SK-N-SH treated with all-trans-retinoic acid at 6 μM for 48 hours (cell line): ENCODE data around the gene MRPL2.
A peak's percentile ranks its signal among the peaks of the same experiment; 100 is the strongest.

Experiments used
- ATAC-seq: fragments of 200-7000 bp; cut with Tn5 transposase; 3 replicates; pipeline ENCODE4 v1.9.1; 2020; ENCODE audit warnings: mild to moderate bottlenecking, moderate library complexity
- ARNTL ChIP-seq: fragments of 450-650 bp; formaldehyde crosslinking; IDR thresholded peaks from 2 replicates; pipeline ENCODE4 v1.5.0; 2020; ENCODE audit warnings: low read depth, mild to moderate bottlenecking, moderate library complexity, borderline replicate concordance
- CSDC2 ChIP-seq: fragments of 250-450 bp; sonication (Bioruptor Pico); IDR thresholded peaks from 2 replicates; pipeline ENCODE4 v1.5.0; 2020; ENCODE audit warnings: mild to moderate bottlenecking, moderate library complexity
- GLIS3 ChIP-seq: fragments of 250-450 bp; sonication (Bioruptor Pico); IDR thresholded peaks from 2 replicates; pipeline ENCODE4 v1.5.0; 2020; ENCODE audit warnings: mild to moderate bottlenecking, moderate library complexity
- OSR1 ChIP-seq: fragments of 250-450 bp; sonication (Bioruptor Pico); IDR thresholded peaks from 2 replicates; pipeline ENCODE4 v1.8.0; 2022; ENCODE audit warnings: moderate library complexity, mild to moderate bottlenecking, inconsistent platforms
- PPARA ChIP-seq: fragments of 250-450 bp; sonication (Bioruptor Pico); IDR thresholded peaks from 2 replicates; pipeline ENCODE4 v1.5.0; 2020; ENCODE audit warnings: mild to moderate bottlenecking, borderline replicate concordance
- RARB ChIP-seq: fragments of 250-450 bp; sonication (Bioruptor Pico); IDR thresholded peaks from 2 replicates; pipeline ENCODE4 v1.8.0; 2021; ENCODE audit warnings: mild to moderate bottlenecking, moderate library complexity
- SNAI2 ChIP-seq: fragments of 250-450 bp; sonication (Bioruptor Pico); IDR thresholded peaks from 2 replicates; pipeline ENCODE4 v1.5.0; 2020; ENCODE audit warnings: mild to moderate bottlenecking, moderate library complexity
- TCF4 ChIP-seq: fragments of 250-450 bp; sonication (Bioruptor Pico); IDR thresholded peaks from 2 replicates; pipeline ENCODE4 v1.8.0; 2021; ENCODE audit warnings: mild to moderate bottlenecking, moderate library complexity, borderline replicate concordance
- TOX ChIP-seq: fragments of 250-450 bp; sonication (Bioruptor Pico); IDR thresholded peaks from 2 replicates; pipeline ENCODE4 v1.8.0; 2021; ENCODE audit warnings: mild to moderate bottlenecking, moderate library complexity, borderline replicate concordance
- ZC3H10 ChIP-seq: fragments of 250-450 bp; sonication (Bioruptor Pico); IDR thresholded peaks from 2 replicates; pipeline ENCODE4 v1.5.1; 2021; ENCODE audit warnings: mild to moderate bottlenecking, moderate library complexity
- ZFP30 ChIP-seq: fragments of 450-650 bp; formaldehyde crosslinking; IDR thresholded peaks from 2 replicates; pipeline ENCODE4 v1.5.0; 2022; ENCODE audit warnings: mild to moderate bottlenecking, moderate library complexity
- ZNF565 ChIP-seq: fragments of 450-650 bp; formaldehyde crosslinking; conservative IDR thresholded peaks from 2 replicates; pipeline ENCODE4 v1.5.0; 2020; ENCODE audit warnings: low read depth, mild to moderate bottlenecking, moderate library complexity
- ZNF70 ChIP-seq: fragments of 450-650 bp; formaldehyde crosslinking; IDR thresholded peaks from 2 replicates; pipeline ENCODE4 v1.5.0; 2020; ENCODE audit warnings: mild to moderate bottlenecking, moderate library complexity
- ZNF8 ChIP-seq: fragments of 450-650 bp; formaldehyde crosslinking; IDR thresholded peaks from 2 replicates; pipeline ENCODE4 v1.5.0; 2020; ENCODE audit warnings: mild to moderate bottlenecking, moderate library complexity
- TF ChIP-seq, protein P1 (sequence below): fragments of 250-450 bp; sonication (Bioruptor Pico); IDR thresholded peaks from 2 replicates; pipeline ENCODE4 v1.8.0; 2021; ENCODE audit warnings: low read depth, mild to moderate bottlenecking, moderate library complexity, borderline replicate concordance
- TF ChIP-seq, protein P2 (sequence below): fragments of 250-450 bp; sonication (Bioruptor Pico); IDR thresholded peaks from 2 replicates; pipeline ENCODE4 v1.5.0; 2020; ENCODE audit warnings: mild to moderate bottlenecking, moderate library complexity
- TF ChIP-seq, protein P3 (sequence below): fragments of 250-450 bp; sonication (Bioruptor Pico); IDR thresholded peaks from 2 replicates; pipeline ENCODE4 v1.5.1; 2021; ENCODE audit warnings: mild to moderate bottlenecking, moderate library complexity
- TF ChIP-seq, protein P4 (sequence below): fragments of 250-450 bp; sonication (Bioruptor Pico); IDR thresholded peaks from 2 replicates; pipeline ENCODE4 v1.8.0; 2020; ENCODE audit warnings: mild to moderate bottlenecking, moderate library complexity, borderline replicate concordance
- TF ChIP-seq, protein P5 (sequence below): fragments of 250-450 bp; sonication (Bioruptor Pico); IDR thresholded peaks from 2 replicates; pipeline ENCODE4 v1.5.1; 2020; ENCODE audit warnings: low read depth, mild to moderate bottlenecking, moderate library complexity

Gene MRPL2

DNA sequence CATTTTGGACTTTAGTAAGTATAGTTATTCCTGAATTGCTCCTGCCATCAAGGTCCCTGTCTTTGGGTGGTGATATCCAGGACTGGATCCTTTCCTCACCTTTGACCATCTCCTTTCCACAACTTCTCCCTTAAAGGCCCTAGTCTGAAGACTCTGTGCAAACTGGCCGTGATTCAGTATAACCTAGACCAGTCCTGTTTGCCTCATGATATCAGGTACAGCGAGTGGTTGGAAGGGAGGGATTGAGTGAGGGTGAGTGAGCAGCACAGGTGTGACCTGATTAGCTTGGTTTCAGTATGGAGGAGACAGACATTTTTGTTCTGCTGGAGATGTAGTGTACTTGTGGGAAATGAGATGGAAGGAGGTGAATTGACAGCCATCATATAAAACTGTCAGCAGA, 40.1 kb downstream of the MRPL2 start:
- TF ChIP-seq, protein P1, sequence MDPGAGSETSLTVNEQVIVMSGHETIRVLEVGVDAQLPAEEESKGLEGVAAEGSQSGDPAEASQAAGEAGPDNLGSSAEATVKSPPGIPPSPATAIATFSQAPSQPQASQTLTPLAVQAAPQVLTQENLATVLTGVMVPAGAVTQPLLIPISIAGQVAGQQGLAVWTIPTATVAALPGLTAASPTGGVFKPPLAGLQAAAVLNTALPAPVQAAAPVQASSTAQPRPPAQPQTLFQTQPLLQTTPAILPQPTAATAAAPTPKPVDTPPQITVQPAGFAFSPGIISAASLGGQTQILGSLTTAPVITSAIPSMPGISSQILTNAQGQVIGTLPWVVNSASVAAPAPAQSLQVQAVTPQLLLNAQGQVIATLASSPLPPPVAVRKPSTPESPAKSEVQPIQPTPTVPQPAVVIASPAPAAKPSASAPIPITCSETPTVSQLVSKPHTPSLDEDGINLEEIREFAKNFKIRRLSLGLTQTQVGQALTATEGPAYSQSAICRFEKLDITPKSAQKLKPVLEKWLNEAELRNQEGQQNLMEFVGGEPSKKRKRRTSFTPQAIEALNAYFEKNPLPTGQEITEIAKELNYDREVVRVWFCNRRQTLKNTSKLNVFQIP (CRISPR knock-in tag), result no peak
- TF ChIP-seq ZNF70 (CRISPR knock-in tag), result no peak
- no peak for TF ChIP-seq OSR1 (CRISPR knock-in tag)
- TF ChIP-seq RARB (CRISPR knock-in tag), result no peak
- TF ChIP-seq, all 23 proteins: peak for 0
- ATAC-seq, result no peak

DNA sequence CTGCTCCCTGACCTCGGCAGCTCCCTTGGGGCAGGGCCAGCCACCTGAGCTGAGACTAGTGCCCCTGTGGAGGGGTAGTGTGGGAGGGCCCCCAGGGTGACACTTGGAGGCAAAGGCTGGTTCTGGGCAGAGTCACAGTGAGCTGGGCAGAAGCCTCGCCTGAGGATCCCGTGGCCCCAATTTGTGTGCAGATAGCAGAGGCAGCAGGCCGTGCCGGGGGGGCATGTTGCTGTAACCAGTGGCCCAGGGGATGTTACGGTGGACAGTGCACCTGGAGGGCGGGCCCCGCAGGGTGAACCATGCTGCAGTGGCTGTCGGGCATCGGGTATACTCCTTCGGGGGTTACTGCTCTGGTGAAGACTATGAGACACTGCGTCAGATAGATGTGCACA, 42.3 kb downstream of the MRPL2 start:
- TF ChIP-seq, protein P2, sequence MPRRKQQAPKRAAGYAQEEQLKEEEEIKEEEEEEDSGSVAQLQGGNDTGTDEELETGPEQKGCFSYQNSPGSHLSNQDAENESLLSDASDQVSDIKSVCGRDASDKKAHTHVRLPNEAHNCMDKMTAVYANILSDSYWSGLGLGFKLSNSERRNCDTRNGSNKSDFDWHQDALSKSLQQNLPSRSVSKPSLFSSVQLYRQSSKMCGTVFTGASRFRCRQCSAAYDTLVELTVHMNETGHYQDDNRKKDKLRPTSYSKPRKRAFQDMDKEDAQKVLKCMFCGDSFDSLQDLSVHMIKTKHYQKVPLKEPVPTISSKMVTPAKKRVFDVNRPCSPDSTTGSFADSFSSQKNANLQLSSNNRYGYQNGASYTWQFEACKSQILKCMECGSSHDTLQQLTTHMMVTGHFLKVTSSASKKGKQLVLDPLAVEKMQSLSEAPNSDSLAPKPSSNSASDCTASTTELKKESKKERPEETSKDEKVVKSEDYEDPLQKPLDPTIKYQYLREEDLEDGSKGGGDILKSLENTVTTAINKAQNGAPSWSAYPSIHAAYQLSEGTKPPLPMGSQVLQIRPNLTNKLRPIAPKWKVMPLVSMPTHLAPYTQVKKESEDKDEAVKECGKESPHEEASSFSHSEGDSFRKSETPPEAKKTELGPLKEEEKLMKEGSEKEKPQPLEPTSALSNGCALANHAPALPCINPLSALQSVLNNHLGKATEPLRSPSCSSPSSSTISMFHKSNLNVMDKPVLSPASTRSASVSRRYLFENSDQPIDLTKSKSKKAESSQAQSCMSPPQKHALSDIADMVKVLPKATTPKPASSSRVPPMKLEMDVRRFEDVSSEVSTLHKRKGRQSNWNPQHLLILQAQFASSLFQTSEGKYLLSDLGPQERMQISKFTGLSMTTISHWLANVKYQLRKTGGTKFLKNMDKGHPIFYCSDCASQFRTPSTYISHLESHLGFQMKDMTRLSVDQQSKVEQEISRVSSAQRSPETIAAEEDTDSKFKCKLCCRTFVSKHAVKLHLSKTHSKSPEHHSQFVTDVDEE (CRISPR knock-in tag), result no peak
- TF ChIP-seq, protein P3, sequence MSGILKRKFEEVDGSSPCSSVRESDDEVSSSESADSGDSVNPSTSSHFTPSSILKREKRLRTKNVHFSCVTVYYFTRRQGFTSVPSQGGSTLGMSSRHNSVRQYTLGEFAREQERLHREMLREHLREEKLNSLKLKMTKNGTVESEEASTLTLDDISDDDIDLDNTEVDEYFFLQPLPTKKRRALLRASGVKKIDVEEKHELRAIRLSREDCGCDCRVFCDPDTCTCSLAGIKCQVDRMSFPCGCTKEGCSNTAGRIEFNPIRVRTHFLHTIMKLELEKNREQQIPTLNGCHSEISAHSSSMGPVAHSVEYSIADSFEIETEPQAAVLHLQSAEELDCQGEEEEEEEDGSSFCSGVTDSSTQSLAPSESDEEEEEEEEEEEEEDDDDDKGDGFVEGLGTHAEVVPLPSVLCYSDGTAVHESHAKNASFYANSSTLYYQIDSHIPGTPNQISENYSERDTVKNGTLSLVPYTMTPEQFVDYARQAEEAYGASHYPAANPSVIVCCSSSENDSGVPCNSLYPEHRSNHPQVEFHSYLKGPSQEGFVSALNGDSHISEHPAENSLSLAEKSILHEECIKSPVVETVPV, result no peak
- TF ChIP-seq, protein P4, sequence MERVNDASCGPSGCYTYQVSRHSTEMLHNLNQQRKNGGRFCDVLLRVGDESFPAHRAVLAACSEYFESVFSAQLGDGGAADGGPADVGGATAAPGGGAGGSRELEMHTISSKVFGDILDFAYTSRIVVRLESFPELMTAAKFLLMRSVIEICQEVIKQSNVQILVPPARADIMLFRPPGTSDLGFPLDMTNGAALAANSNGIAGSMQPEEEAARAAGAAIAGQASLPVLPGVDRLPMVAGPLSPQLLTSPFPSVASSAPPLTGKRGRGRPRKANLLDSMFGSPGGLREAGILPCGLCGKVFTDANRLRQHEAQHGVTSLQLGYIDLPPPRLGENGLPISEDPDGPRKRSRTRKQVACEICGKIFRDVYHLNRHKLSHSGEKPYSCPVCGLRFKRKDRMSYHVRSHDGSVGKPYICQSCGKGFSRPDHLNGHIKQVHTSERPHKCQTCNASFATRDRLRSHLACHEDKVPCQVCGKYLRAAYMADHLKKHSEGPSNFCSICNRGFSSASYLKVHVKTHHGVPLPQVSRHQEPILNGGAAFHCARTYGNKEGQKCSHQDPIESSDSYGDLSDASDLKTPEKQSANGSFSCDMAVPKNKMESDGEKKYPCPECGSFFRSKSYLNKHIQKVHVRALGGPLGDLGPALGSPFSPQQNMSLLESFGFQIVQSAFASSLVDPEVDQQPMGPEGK (CRISPR knock-in tag), result no peak
- TF ChIP-seq SNAI2 (CRISPR knock-in tag), result no peak
- TF ChIP-seq ZNF565 (CRISPR knock-in tag), result no peak
- no peak for TF ChIP-seq GLIS3 (CRISPR knock-in tag)
- no peak for TF ChIP-seq PPARA (CRISPR knock-in tag)
- no peak for TF ChIP-seq TCF4 (CRISPR knock-in tag)
- no peak for TF ChIP-seq ZFP30 (CRISPR knock-in tag)
- TF ChIP-seq ZNF8 (CRISPR knock-in tag), result no peak
- TF ChIP-seq CSDC2 (CRISPR knock-in tag), result no peak
- no peak for TF ChIP-seq ARNTL (CRISPR knock-in tag)
- TF ChIP-seq OSR1 (CRISPR knock-in tag), result no peak
- TF ChIP-seq ZNF70 (CRISPR knock-in tag), result no peak
- TF ChIP-seq ZC3H10, result no peak
- no peak for TF ChIP-seq TOX (CRISPR knock-in tag)
- no peak for ATAC-seq

DNA sequence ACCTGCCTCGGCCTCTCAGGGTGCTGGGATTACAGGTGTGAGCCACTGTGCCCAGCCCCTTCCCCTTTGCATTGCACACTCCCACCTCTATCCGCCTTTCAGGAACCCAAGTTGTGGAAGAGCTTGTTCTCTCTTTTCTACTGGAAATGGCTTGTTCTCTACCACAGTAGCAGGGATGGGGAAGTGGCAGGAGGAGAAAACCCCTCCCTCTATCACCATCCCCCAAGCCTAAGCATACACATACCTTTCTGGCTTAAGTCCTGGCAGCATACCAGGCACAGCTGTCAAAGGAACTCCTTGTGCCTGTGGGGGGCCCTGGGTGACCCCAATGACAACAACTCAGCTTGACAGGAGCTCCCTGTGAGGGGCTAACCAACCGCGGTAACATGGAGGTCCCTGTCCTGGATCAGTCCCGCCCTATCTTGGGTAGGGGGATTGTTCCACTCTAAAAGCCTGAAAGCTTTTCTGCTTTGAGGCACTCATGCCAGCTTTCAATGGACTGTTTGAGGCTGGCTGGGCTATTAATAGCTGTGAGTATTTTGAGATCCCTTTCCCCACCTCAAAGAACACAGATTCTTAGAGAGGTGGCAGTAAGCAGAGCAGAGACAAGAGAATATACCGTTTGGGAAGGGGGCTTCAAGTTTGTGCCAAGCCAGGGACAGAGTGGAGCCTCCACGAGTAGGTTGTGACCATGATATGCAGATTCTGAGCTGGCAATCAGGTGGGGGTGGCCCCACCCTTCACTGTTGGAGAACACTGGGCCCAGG, 42.9 kb downstream of the MRPL2 start:
- TF ChIP-seq, protein P5, sequence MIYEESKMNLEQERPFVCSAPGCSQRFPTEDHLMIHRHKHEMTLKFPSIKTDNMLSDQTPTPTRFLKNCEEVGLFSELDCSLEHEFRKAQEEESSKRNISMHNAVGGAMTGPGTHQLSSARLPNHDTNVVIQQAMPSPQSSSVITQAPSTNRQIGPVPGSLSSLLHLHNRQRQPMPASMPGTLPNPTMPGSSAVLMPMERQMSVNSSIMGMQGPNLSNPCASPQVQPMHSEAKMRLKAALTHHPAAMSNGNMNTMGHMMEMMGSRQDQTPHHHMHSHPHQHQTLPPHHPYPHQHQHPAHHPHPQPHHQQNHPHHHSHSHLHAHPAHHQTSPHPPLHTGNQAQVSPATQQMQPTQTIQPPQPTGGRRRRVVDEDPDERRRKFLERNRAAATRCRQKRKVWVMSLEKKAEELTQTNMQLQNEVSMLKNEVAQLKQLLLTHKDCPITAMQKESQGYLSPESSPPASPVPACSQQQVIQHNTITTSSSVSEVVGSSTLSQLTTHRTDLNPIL (CRISPR knock-in tag), result no peak

DNA sequence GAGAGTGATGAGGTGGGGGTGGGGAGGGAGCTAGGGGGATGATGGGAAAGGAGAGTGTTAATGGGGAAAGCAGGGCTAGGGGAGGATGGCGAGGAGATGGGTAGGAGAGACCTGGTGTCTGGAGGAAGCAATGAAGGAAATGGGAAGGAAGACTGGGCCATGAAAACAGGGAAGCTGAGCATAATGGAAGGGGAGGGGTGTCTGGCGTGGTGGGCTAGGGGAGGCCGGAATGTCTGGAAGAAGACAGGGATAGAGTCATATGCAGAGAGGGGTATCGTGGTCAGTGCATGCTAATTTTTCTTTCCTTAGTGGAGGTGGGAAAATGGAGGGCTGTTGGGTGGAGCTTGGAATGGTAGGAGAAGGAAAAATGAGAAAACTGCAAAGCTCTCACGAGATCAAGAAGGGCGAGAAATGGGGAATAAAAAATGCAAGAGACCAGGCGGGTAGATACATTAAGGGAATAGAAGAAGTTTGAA, 44.8 kb downstream of the MRPL2 start:
- ATAC-seq, result peak; percentile 34
- TF ChIP-seq CSDC2 (CRISPR knock-in tag), result no peak
- TF ChIP-seq, protein P5 (CRISPR knock-in tag), result no peak
- no peak for TF ChIP-seq ZNF70 (CRISPR knock-in tag)

More for the DNA sequence above, 42.9 kb downstream of the MRPL2 start:
- ATAC-seq, result no peak
